HepG2 (cell line): ENCODE measurements around the gene VPS54. TPM values are rescaled to one million over a fixed set of nuclear protein-coding genes. Genes with fewer than 3 reads are reported as not detected.
A peak's percentile ranks its signal among the peaks of the same experiment; 100 is the strongest.

ENCODE experiments used
- DPF2 ChIP-seq: sonication (generic); formaldehyde crosslinking; IDR thresholded peaks from 2 replicates; pipeline ENCODE4 v1.4.0; 2020; ENCODE audit warnings: mild to moderate bottlenecking, low read depth, missing genetic modification reagents, borderline replicate concordance
- MEF2D ChIP-seq: sonication (generic); formaldehyde crosslinking; IDR thresholded peaks from 2 replicates; pipeline ENCODE4 v1.5.1; 2020; ENCODE audit warnings: mild to moderate bottlenecking, missing genetic modification reagents
- PAF1 ChIP-seq: IDR thresholded peaks from 2 replicates; pipeline ENCODE4 v1.6.1; 2016; ENCODE audit warnings: missing genetic modification reagents, missing compliant biosample characterization
- RFXANK ChIP-seq: IDR thresholded peaks from 2 replicates; pipeline ENCODE4 v1.6.1; 2016
- SMARCE1 ChIP-seq: fragments of 450-650 bp; IDR thresholded peaks from 2 replicates; pipeline ENCODE4 v1.6.1; 2017; ENCODE audit warnings: borderline replicate concordance
- SYNCRIP ChIP-seq: fragments of 200-400 bp; formaldehyde crosslinking; IDR thresholded peaks from 2 replicates; pipeline ENCODE4 v1.6.1; 2018; ENCODE audit warnings: mild to moderate bottlenecking, low read depth, low read length; ENCODE audit not compliant: insufficient read depth
- ZEB1 ChIP-seq: IDR thresholded peaks from 2 replicates; pipeline ENCODE4 v1.6.1; 2012; ENCODE audit warnings: mild to moderate bottlenecking, low read depth, inconsistent platforms; ENCODE audit not compliant: insufficient replicate concordance
- ZNF562 ChIP-seq: sonication (generic); formaldehyde crosslinking; IDR thresholded peaks from 2 replicates; pipeline ENCODE4 v1.8.0; 2022; ENCODE audit warnings: missing genetic modification reagents, borderline replicate concordance
- ZNF577 ChIP-seq: sonication (generic); formaldehyde crosslinking; IDR thresholded peaks from 2 replicates; pipeline ENCODE4 v1.4.0; 2020; ENCODE audit warnings: mild to moderate bottlenecking, low read depth, missing genetic modification reagents, borderline replicate concordance
- ZNF646 ChIP-seq: sonication (generic); formaldehyde crosslinking; IDR thresholded peaks from 2 replicates; pipeline ENCODE4 v1.9.0; 2021; ENCODE audit warnings: mild to moderate bottlenecking, missing genetic modification reagents
- ZNF883 ChIP-seq: sonication (generic); formaldehyde crosslinking; IDR thresholded peaks from 2 replicates; pipeline ENCODE4 v1.5.1; 2020; ENCODE audit warnings: mild to moderate bottlenecking, missing genetic modification reagents; ENCODE audit errors: not compliant biosample characterization
- polyA plus RNA-seq, 8 experiments: library from polyadenylated mRNA; depleted of rRNA in 3 of 8; stranded (reverse) in 7 of 8; unstranded in 1 of 8; fragments of >200 nt; fragmentation: Illumina TruSeq in 4 of 8; extraction: Trizol in 4 of 8; gene quantifications; 2 replicates each; pipeline versions ENCODE4 v1.2.1 to v1.2.3, GENCODE V29; 2011 to 2016; ENCODE audit warnings: low read depth in 4 of 8, missing spikeins in 1 of 8, mixed read lengths in 1 of 8; ENCODE audit not compliant: insufficient read depth in 1 of 8
- total RNA-seq, 5 experiments: library from RNA; depleted of rRNA; stranded (reverse); fragments of >200 nt; fragmentation: Illumina TruSeq; extraction: Trizol; gene quantifications; 2 replicates each; pipeline ENCODE4 v1.2.3, GENCODE V29; 2016; ENCODE audit warnings: low read depth in 1 of 5
- TF ChIP-seq, protein P1 (sequence below): sonication (generic); formaldehyde crosslinking; IDR thresholded peaks from 2 replicates; pipeline ENCODE4 v1.8.0; 2022; ENCODE audit warnings: mild to moderate bottlenecking, missing genetic modification reagents
- TF ChIP-seq, protein P2 (sequence below): sonication (generic); formaldehyde crosslinking; IDR thresholded peaks from 2 replicates; pipeline ENCODE4 v1.4.0; 2020; ENCODE audit warnings: missing genetic modification reagents
- TF ChIP-seq, protein P3 (sequence below): sonication (generic); formaldehyde crosslinking; IDR thresholded peaks from 2 replicates; pipeline ENCODE4 v1.4.0; 2020; ENCODE audit warnings: mild to moderate bottlenecking, missing genetic modification reagents, borderline replicate concordance

VPS54 gene
- total and polyA plus RNA-seq, 2 of the 13 experiments (the other 11 are each of a cell fraction or from before 2014, with no cell fraction given), result 64.7 to 77.5 TPM

DNA sequence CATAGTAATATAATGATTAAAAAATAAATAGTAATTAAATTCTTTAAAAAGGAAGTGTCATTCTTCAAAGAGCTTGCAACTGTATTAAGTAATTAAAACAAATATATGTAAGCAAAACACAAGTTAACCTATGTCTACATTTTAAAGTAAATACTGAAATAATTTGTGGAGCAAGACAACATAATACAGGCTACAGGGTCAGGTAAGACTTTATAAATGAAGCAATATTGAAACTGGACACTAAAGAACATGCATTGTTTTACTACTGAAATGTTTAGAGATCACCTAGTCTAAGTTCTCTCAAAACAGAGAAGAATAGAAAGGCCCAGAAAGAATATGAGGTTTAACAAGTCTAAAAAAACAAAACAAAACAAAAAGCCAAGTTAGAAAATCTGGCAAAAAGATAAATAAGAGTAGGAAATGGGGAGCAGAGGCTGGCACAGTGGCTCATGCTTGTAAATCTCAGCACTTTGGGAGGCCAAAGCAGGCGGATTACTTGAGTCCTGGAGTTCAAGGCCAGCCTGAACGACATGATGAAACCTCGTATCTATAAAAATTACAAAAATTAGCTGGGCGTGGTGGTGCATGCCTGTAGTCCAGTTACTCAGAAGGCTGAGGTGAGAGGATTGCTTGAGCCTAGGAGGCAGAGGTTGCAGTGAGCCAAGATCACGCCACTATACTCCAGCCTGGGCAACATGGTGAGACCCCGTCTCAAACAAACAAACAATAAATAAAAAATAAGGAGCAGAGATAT is 34.4 kb downstream of the VPS54 start (continued):
- TF ChIP-seq, protein P1, sequence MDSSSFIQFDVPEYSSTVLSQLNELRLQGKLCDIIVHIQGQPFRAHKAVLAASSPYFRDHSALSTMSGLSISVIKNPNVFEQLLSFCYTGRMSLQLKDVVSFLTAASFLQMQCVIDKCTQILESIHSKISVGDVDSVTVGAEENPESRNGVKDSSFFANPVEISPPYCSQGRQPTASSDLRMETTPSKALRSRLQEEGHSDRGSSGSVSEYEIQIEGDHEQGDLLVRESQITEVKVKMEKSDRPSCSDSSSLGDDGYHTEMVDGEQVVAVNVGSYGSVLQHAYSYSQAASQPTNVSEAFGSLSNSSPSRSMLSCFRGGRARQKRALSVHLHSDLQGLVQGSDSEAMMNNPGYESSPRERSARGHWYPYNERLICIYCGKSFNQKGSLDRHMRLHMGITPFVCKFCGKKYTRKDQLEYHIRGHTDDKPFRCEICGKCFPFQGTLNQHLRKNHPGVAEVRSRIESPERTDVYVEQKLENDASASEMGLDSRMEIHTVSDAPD (CRISPR knock-in tag), result peak; percentile 44; the same call in 1 of the 2 replicates
- no peak for TF ChIP-seq SYNCRIP
- no peak for TF ChIP-seq ZNF646 (CRISPR knock-in tag)
- no peak for TF ChIP-seq ZNF883 (CRISPR knock-in tag)
- TF ChIP-seq, protein P2, sequence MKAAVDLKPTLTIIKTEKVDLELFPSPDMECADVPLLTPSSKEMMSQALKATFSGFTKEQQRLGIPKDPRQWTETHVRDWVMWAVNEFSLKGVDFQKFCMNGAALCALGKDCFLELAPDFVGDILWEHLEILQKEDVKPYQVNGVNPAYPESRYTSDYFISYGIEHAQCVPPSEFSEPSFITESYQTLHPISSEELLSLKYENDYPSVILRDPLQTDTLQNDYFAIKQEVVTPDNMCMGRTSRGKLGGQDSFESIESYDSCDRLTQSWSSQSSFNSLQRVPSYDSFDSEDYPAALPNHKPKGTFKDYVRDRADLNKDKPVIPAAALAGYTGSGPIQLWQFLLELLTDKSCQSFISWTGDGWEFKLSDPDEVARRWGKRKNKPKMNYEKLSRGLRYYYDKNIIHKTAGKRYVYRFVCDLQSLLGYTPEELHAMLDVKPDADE (CRISPR knock-in tag), result no peak
- no peak for TF ChIP-seq ZNF562 (CRISPR knock-in tag)
- 0 out of 2 replicates have a peak, but pooled peaks have one; percentile 87 for TF ChIP-seq PAF1 (CRISPR knock-in tag)
- TF ChIP-seq SMARCE1, result no peak
- TF ChIP-seq MEF2D, result no peak
- TF ChIP-seq RFXANK, result 0 out of 2 replicates have a peak, but pooled peaks have one; percentile 29
- no peak for TF ChIP-seq ZNF577 (CRISPR knock-in tag)
- TF ChIP-seq ZEB1, result peak; percentile 27
- TF ChIP-seq DPF2, result peak; percentile 67; the same call in 1 of the 2 replicates
- TF ChIP-seq, protein P3, sequence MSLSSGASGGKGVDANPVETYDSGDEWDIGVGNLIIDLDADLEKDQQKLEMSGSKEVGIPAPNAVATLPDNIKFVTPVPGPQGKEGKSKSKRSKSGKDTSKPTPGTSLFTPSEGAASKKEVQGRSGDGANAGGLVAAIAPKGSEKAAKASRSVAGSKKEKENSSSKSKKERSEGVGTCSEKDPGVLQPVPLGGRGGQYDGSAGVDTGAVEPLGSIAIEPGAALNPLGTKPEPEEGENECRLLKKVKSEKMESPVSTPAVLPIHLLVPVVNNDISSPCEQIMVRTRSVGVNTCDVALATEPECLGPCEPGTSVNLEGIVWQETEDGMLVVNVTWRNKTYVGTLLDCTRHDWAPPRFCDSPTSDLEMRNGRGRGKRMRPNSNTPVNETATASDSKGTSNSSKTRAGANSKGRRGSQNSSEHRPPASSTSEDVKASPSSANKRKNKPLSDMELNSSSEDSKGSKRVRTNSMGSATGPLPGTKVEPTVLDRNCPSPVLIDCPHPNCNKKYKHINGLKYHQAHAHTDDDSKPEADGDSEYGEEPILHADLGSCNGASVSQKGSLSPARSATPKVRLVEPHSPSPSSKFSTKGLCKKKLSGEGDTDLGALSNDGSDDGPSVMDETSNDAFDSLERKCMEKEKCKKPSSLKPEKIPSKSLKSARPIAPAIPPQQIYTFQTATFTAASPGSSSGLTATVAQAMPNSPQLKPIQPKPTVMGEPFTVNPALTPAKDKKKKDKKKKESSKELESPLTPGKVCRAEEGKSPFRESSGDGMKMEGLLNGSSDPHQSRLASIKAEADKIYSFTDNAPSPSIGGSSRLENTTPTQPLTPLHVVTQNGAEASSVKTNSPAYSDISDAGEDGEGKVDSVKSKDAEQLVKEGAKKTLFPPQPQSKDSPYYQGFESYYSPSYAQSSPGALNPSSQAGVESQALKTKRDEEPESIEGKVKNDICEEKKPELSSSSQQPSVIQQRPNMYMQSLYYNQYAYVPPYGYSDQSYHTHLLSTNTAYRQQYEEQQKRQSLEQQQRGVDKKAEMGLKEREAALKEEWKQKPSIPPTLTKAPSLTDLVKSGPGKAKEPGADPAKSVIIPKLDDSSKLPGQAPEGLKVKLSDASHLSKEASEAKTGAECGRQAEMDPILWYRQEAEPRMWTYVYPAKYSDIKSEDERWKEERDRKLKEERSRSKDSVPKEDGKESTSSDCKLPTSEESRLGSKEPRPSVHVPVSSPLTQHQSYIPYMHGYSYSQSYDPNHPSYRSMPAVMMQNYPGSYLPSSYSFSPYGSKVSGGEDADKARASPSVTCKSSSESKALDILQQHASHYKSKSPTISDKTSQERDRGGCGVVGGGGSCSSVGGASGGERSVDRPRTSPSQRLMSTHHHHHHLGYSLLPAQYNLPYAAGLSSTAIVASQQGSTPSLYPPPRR (CRISPR knock-in tag), result peak; percentile 84; the same call in 1 of the 2 replicates
